T-helper 22 cell (primary cell): ENCODE data around the gene GALNT2.

Experiments used
- DNase-seq: peaks from one replicate; pipeline ENCODE4 v3.0.0-alpha.2; 2020; ENCODE audit warnings: low read depth

GALNT2 gene

GRCh38 chr1:230050973-230051735 is 15.9 kb upstream of the GALNT2 start:
- DNase-seq: no peak

- no peak for DNase-seq
Measured at GRCh38 chr1:230052018-230052417, 15.0 kb upstream of the GALNT2 start.

- DNase-seq: no peak
Measured at GRCh38 chr1:230052665-230053064, 14.4 kb upstream of the GALNT2 start.

GRCh38 chr1:230054092-230054749 is 12.8 kb upstream of the GALNT2 start:
- DNase-seq: no peak

- no peak for DNase-seq
Measured at GRCh38 chr1:230056098-230056497, 10.9 kb upstream of the GALNT2 start.

- no peak for DNase-seq
Measured at GRCh38 chr1:230057100-230057499, 9.9 kb upstream of the GALNT2 start.

- no peak for DNase-seq
Measured at GRCh38 chr1:230057681-230058565, 9.1 kb upstream of the GALNT2 start.

- no peak for DNase-seq
Measured at GRCh38 chr1:230058626-230059025, 8.4 kb upstream of the GALNT2 start.

- DNase-seq: no peak
Measured at GRCh38 chr1:230061801-230062200, 5.2 kb upstream of the GALNT2 start.

- no peak for DNase-seq
Measured at GRCh38 chr1:230062521-230062920, 4.5 kb upstream of the GALNT2 start.

GRCh38 chr1:230064283-230064682 is 2.8 kb upstream of the GALNT2 start:
- no peak for DNase-seq

- DNase-seq: no peak
Measured at GRCh38 chr1:230065161-230065560, 1.9 kb upstream of the GALNT2 start.

GRCh38 chr1:230065571-230065970 is 1.5 kb upstream of the GALNT2 start:
- no peak for DNase-seq

GRCh38 chr1:230066031-230066430 is 1.0 kb upstream of the GALNT2 start:
- no peak for DNase-seq

- DNase-seq: no peak
Measured at GRCh38 chr1:230067419-230067870, 407 bp downstream of the GALNT2 start.

- no peak for DNase-seq
Measured at GRCh38 chr1:230067871-230068620, 1.0 kb downstream of the GALNT2 start.

- DNase-seq: no peak
Measured at GRCh38 chr1:230068621-230068873, 1.5 kb downstream of the GALNT2 start.

GRCh38 chr1:230068952-230069684 is 2.1 kb downstream of the GALNT2 start:
- DNase-seq: no peak

GRCh38 chr1:230069796-230070195 is 2.8 kb downstream of the GALNT2 start:
- no peak for DNase-seq

GRCh38 chr1:230070321-230071208 is 3.5 kb downstream of the GALNT2 start:
- DNase-seq: no peak
